H1 (cell line): ENCODE measurements around the gene RANBP9. TPM values are rescaled to one million over a fixed set of nuclear protein-coding genes. Genes with fewer than 3 reads are reported as not detected.

Source experiments
- CTCF ChIA-PET: fragments of 300-600 bp; sonication (Branson Sonifier 250); formaldehyde crosslinking; loops from one replicate; lab custom pipeline; 2021; ENCODE audit not compliant: partially characterized antibody; lab: Charles Lee
- POLR2A ChIA-PET: fragments of 300-600 bp; sonication (Branson Sonifier 250); formaldehyde crosslinking; loops from one replicate; lab custom pipeline; 2021; ENCODE audit warnings: inconsistent platforms; ENCODE audit not compliant: partially characterized antibody; lab: Charles Lee
- DNase-seq, 2 experiments: peaks; one replicate each; pipeline versions ENCODE4 v3.0.0 to v3.0.0-alpha.2; 2010 to 2022; ENCODE audit warnings: low spot score in 2 of 2, low read depth in 1 of 2, mixed read lengths in 1 of 2
- FAIRE-seq: peaks from 2 replicates; lab custom pipeline; 2011; peaks lifted over from hg19 to GRCh38; lab: Jason Lieb, UNC
- H2AFZ ChIP-seq: 2 replicates; pipeline ENCODE4 v1.8.1; 2012; ENCODE audit warnings: low read length, inconsistent platforms
- H2AK5ac ChIP-seq: 2 replicates; pipeline ENCODE4 v1.6.1; 2013; ENCODE audit warnings: low read depth, low read length
- H2BK120ac ChIP-seq: replicated peaks from 2 replicates; pipeline ENCODE3; 2013; ENCODE audit warnings: low read depth, low read length, inconsistent platforms
- H2BK12ac ChIP-seq: 2 replicates; pipeline ENCODE4 v1.6.1; 2013; ENCODE audit warnings: low read depth, low read length
- H2BK15ac ChIP-seq: 2 replicates; pipeline ENCODE4 v1.6.1; 2013; ENCODE audit warnings: low read length
- H2BK20ac ChIP-seq: 2 replicates; pipeline ENCODE4 v1.6.1; 2013; ENCODE audit warnings: low read length
- H2BK5ac ChIP-seq: 2 replicates; pipeline ENCODE4 v1.6.1; 2013; ENCODE audit warnings: low read depth, low read length
- H3K14ac ChIP-seq: 2 replicates; pipeline ENCODE4 v1.6.1; 2013; ENCODE audit warnings: inconsistent platforms; ENCODE audit not compliant: insufficient read length
- H3K18ac ChIP-seq: 2 replicates; pipeline ENCODE4 v1.6.1; 2013; ENCODE audit warnings: low read length; ENCODE audit errors: extremely low read depth
- H3K23ac ChIP-seq: 2 replicates; pipeline ENCODE4 v1.6.1; 2013; ENCODE audit warnings: inconsistent platforms; ENCODE audit not compliant: insufficient read length
- H3K23me2 ChIP-seq: 2 replicates; pipeline ENCODE4 v1.6.1; 2013; ENCODE audit warnings: low read depth, low read length
- H3K27ac ChIP-seq: 2 replicates; pipeline ENCODE4 v1.6.1; 2011; ENCODE audit warnings: low read depth, low read length, inconsistent platforms
- H3K27me3 ChIP-seq, 4 experiments: replicated peaks in 1 of 4; 1 replicate in 1 of 4; 2 replicates in 3 of 4; pipeline versions ENCODE4 v1.6.1 to v1.8.1; 2011 to 2013; ENCODE audit warnings: low read length in 3 of 4, mild to moderate bottlenecking in 3 of 4, inconsistent platforms in 2 of 4, mixed read lengths in 2 of 4, moderate library complexity in 1 of 4; ENCODE audit not compliant: control insufficient read depth in 3 of 4, insufficient read depth in 3 of 4; ENCODE audit errors: extremely low read depth in 1 of 4
- H3K36me3 ChIP-seq, 4 experiments: 2 replicates each; pipeline versions ENCODE4 v1.6.1 to v1.8.1; 2011 to 2013; ENCODE audit warnings: mild to moderate bottlenecking in 4 of 4, low read length in 3 of 4, moderate library complexity in 2 of 4, control low read depth in 1 of 4, inconsistent platforms in 1 of 4; ENCODE audit not compliant: insufficient read depth in 4 of 4, control insufficient read depth in 2 of 4
- H3K4ac ChIP-seq: replicated peaks from 2 replicates; pipeline ENCODE3; 2013; ENCODE audit warnings: low read length, low read depth, mixed read lengths, inconsistent platforms; ENCODE audit not compliant: insufficient read length
- H3K4me1 ChIP-seq, 4 experiments: replicated peaks in 1 of 4; 1 replicate in 1 of 4; 2 replicates in 3 of 4; pipeline versions ENCODE4 v1.6.1 to v1.8.1; 2011 to 2013; ENCODE audit warnings: low read length in 3 of 4, inconsistent platforms in 2 of 4, mixed read lengths in 1 of 4; ENCODE audit not compliant: insufficient read depth in 4 of 4, control insufficient read depth in 3 of 4
- H3K4me2 ChIP-seq, 2 experiments: 2 replicates each; pipeline versions ENCODE4 v1.6.1 to v1.8.1; 2011 to 2013; ENCODE audit warnings: low read depth in 2 of 2, low read length in 2 of 2, control low read depth in 1 of 2, inconsistent platforms in 1 of 2, mild to moderate bottlenecking in 1 of 2; ENCODE audit not compliant: insufficient read depth in 1 of 2
- H3K4me3 ChIP-seq, 4 experiments: fragments of 200-600, 300-600 bp in 1 of 4; sonication (generic), shearing (Covaris generic), sonication (Bioruptor Twin) in 1 of 4; 2 replicates each; pipeline versions ENCODE4 v1.5.1 to v1.8.1; 2011 to 2016; ENCODE audit warnings: low read length in 4 of 4, low read depth in 3 of 4, control low read depth in 2 of 4, inconsistent platforms in 2 of 4, mild to moderate bottlenecking in 2 of 4, mixed read lengths in 1 of 4, moderate library complexity in 1 of 4; ENCODE audit not compliant: insufficient read depth in 2 of 4; ENCODE audit errors: extremely low read depth in 1 of 4
- H3K56ac ChIP-seq: replicated peaks from 2 replicates; pipeline ENCODE3; 2013; ENCODE audit warnings: low read depth, mild to moderate bottlenecking, mixed read lengths, low read length, inconsistent platforms; ENCODE audit not compliant: insufficient read length
- H3K79me1 ChIP-seq: 2 replicates; pipeline ENCODE4 v1.6.1; 2013; ENCODE audit warnings: low read depth, low read length, control low read depth
- H3K79me2 ChIP-seq, 2 experiments: 2 replicates each; pipeline versions ENCODE4 v1.6.1 to v1.8.1; 2012 to 2013; ENCODE audit warnings: low read length in 2 of 2, mild to moderate bottlenecking in 2 of 2, inconsistent platforms in 1 of 2; ENCODE audit not compliant: insufficient read depth in 2 of 2, control insufficient read depth in 1 of 2
- H3K9ac ChIP-seq, 4 experiments: replicated peaks in 1 of 4; 1 replicate in 1 of 4; 2 replicates in 3 of 4; pipeline versions ENCODE4 v1.6.1 to v1.8.1; 2011 to 2013; ENCODE audit warnings: low read depth in 3 of 4, low read length in 3 of 4, control low read depth in 2 of 4, mild to moderate bottlenecking in 2 of 4, moderate library complexity in 2 of 4, inconsistent platforms in 1 of 4; ENCODE audit errors: extremely low read depth in 1 of 4
- H3K9me3 ChIP-seq, 2 experiments: 2 replicates each; pipeline versions ENCODE4 v1.6.1 to v1.8.1; 2012 to 2013; ENCODE audit warnings: mild to moderate bottlenecking in 2 of 2, moderate library complexity in 2 of 2, control low read depth in 1 of 2, inconsistent platforms in 1 of 2, low read depth in 1 of 2, low read length in 1 of 2, mixed read lengths in 1 of 2; ENCODE audit not compliant: insufficient read depth in 2 of 2
- H4K20me1 ChIP-seq, 2 experiments: replicated peaks in 1 of 2; 2 replicates each; pipeline versions ENCODE3 to v1.8.1; 2011 to 2013; ENCODE audit warnings: inconsistent platforms in 2 of 2, low read length in 2 of 2, mild to moderate bottlenecking in 1 of 2; ENCODE audit not compliant: insufficient read depth in 2 of 2, control insufficient read depth in 1 of 2
- H4K5ac ChIP-seq: 2 replicates; pipeline ENCODE4 v1.6.1; 2013; ENCODE audit warnings: low read length, low read depth, mixed read lengths, inconsistent platforms; ENCODE audit not compliant: insufficient read length
- H4K8ac ChIP-seq: 2 replicates; pipeline ENCODE4 v1.8.0; 2013; ENCODE audit warnings: mild to moderate bottlenecking, moderate library complexity, low read length, inconsistent platforms; ENCODE audit not compliant: insufficient read depth; ENCODE audit errors: extremely low read depth
- H4K91ac ChIP-seq: replicated peaks from 2 replicates; pipeline ENCODE3; 2013; ENCODE audit warnings: low read length, mixed read lengths, inconsistent platforms; ENCODE audit not compliant: insufficient read length
- CBX5 ChIP-seq: fragments of 300-800, 300-1000 bp; sonication (generic); IDR thresholded peaks from 2 replicates; pipeline ENCODE4 v1.7.1; 2016; ENCODE audit warnings: antibody characterized with exemption, low read length, low read depth
- CHD2 ChIP-seq: IDR thresholded peaks from 2 replicates; pipeline ENCODE4 v1.6.1; 2012; ENCODE audit warnings: low read length, improper control_type of control experiment
- KDM1A ChIP-seq: fragments of 200-600, 300-600 bp; sonication (generic); IDR thresholded peaks from 2 replicates; pipeline ENCODE4 v1.7.1; 2016; ENCODE audit warnings: mild to moderate bottlenecking, low read length, borderline replicate concordance
- KDM5A ChIP-seq: fragments of 200-600 bp; IDR thresholded peaks from 2 replicates; pipeline ENCODE4 v1.7.1; 2012; ENCODE audit warnings: mild to moderate bottlenecking, low read length, inconsistent platforms, mixed read lengths
- NANOG ChIP-seq: IDR thresholded peaks from 2 replicates; pipeline ENCODE4 v1.6.1; 2011; ENCODE audit warnings: low read length, low read depth, mild to moderate bottlenecking, inconsistent platforms; ENCODE audit not compliant: insufficient read depth, poor library complexity, severe bottlenecking
- NRF1 ChIP-seq: IDR thresholded peaks from 2 replicates; pipeline ENCODE4 v1.6.1; 2011; ENCODE audit warnings: mild to moderate bottlenecking, low read depth, low read length, improper control_type of control experiment
- RXRA ChIP-seq: IDR thresholded peaks from 2 replicates; pipeline ENCODE4 v1.6.1; 2011; ENCODE audit warnings: low read depth, mild to moderate bottlenecking, low read length, moderate library complexity; ENCODE audit not compliant: insufficient read depth
- SIX5 ChIP-seq: IDR thresholded peaks from 2 replicates; pipeline ENCODE4 v1.6.1; 2011; ENCODE audit warnings: mild to moderate bottlenecking, low read depth, low read length
- TAF1 ChIP-seq: IDR thresholded peaks from 2 replicates; pipeline ENCODE4 v1.6.1; 2011; ENCODE audit warnings: mild to moderate bottlenecking, low read depth, low read length
- TBP ChIP-seq: IDR thresholded peaks from 2 replicates; pipeline ENCODE4 v1.6.1; 2011; ENCODE audit warnings: low read depth, low read length, improper control_type of control experiment
- TEAD4 ChIP-seq: IDR thresholded peaks from 2 replicates; pipeline ENCODE4 v1.6.1; 2012; ENCODE audit warnings: low read depth, low read length, inconsistent platforms, mixed read lengths
- WGBS, 2 experiments: shearing (Covaris generic) in 1 of 2; methylation state at CpG; one replicate each; pipeline versions ENCODE4 v1.1.6 to v1.1.7; 2013 to 2015; ENCODE audit warnings: low lambda C conversion rate in 2 of 2, mixed read lengths in 2 of 2, inconsistent platforms in 1 of 2, low coverage in 1 of 2, missing lambda C conversion rate in 1 of 2; ENCODE audit not compliant: insufficient replicate concordance in 2 of 2, insufficient coverage in 1 of 2, insufficient read length in 1 of 2; ENCODE audit errors: extremely low coverage in 1 of 2, missing lambda C conversion rate in 1 of 2; 5-methylcytosine and 5-hydroxymethylcytosine counted together
- polyA plus RNA-seq, 7 experiments: library from polyadenylated mRNA; depleted of rRNA in 3 of 7; stranded (reverse) in 5 of 7; unstranded in 2 of 7; fragments of >200 nt in 5 of 7; fragments of 200-250 nt in 2 of 7; gene quantifications; 1 replicate in 5 of 7; 2 replicates in 1 of 7; 4 replicates in 1 of 7; pipeline versions ENCODE4 v1.2.1 to v1.2.3, GENCODE V29; 2011 to 2013; ENCODE audit warnings: missing spikeins in 2 of 7, mixed read lengths in 2 of 7
- total RNA-seq: library from RNA; stranded (reverse); fragmentation: NEBNext Ultra II Directional; extraction: Animal tissue kit (Norgen Biotek cat#: 25700); gene quantifications from 2 replicates; pipeline ENCODE4 v1.2.1, GENCODE V29; 2021
- TF ChIP-seq, protein P1 (sequence below): IDR thresholded peaks from 2 replicates; pipeline ENCODE4 v1.6.1; 2012; ENCODE audit warnings: low read length, inconsistent platforms

RANBP9 gene
- total and polyA plus RNA-seq, 2 of the 8 experiments (the other 6 are each of a cell fraction or from before 2014, with no cell fraction given) = 13.0 to 36.7 TPM

- H3K4me2 ChIP-seq = no peak overlapping the region
- H3K14ac ChIP-seq = no peak overlapping the region
- no peaks in the 10 kb centered on the region for H3K79me2 ChIP-seq
- H3K18ac ChIP-seq = no peak overlapping the region
- no peak overlapping the region for H3K9ac ChIP-seq
- no peak for FAIRE-seq
- peaks cover 2 to 25% (median 11%) of the 10 kb centered on the region in 4 experiments; a peak in 5 of 8 replicates for H3K36me3 ChIP-seq
- ChIA-PET CTCF (interaction anchor here (0.7 kb wide), 1 partner anchor 167 kb away, joined by 3 read pairs; no protein-coding TSS in a partner anchor), POLR2A (interaction anchor here (1.2 to 1.3 kb wide), 2 partner anchors 14 to 15 kb away, joined by 3 read pairs; partner anchors contain the start of gene NOL7)
- no peak for DNase-seq
- H3K23me2 ChIP-seq = no peaks in the 10 kb centered on the region; the same call in 1 of the 2 replicates
- no peak overlapping the region for H3K27ac ChIP-seq
- no peak overlapping the region for H4K8ac ChIP-seq
- no peaks in the 10 kb centered on the region for H3K9me3 ChIP-seq
- H4K20me1 ChIP-seq = no peaks in the 10 kb centered on the region
- no peak overlapping the region for H4K91ac ChIP-seq
- H2AFZ ChIP-seq = no peak overlapping the region
- no peak overlapping the region for H2BK15ac ChIP-seq
- H2BK12ac ChIP-seq = no peak overlapping the region
- H3K79me1 ChIP-seq = no peaks in the 10 kb centered on the region
- 0 out of 7 replicates have a peak, but pooled peaks cover 0 to 2% (median 0%) of the 10 kb centered on the region in 4 experiments for H3K4me1 ChIP-seq
- no peak overlapping the region for H3K23ac ChIP-seq
- no peak overlapping the region for H2BK120ac ChIP-seq
- WGBS, 2 experiments = 74% methylated on average over 4 of the region's 4 CpGs; no CpG with 5 or more reads in 1 of the 2 experiments
- H3K56ac ChIP-seq = no peak overlapping the region
- no peaks in the 10 kb centered on the region for H3K27me3 ChIP-seq
- H2BK5ac ChIP-seq = no peak overlapping the region
- H2AK5ac ChIP-seq = no peak overlapping the region
- H3K4me3 ChIP-seq = no peak overlapping the region
- no peak overlapping the region for H2BK20ac ChIP-seq
- no peak overlapping the region for H3K4ac ChIP-seq
- H4K5ac ChIP-seq = no peak overlapping the region
- no peak for TF ChIP-seq TBP
- no peak for TF ChIP-seq TEAD4
- TF ChIP-seq NRF1 = no peak
- TF ChIP-seq NANOG = no peak
- no peak for TF ChIP-seq RXRA
- TF ChIP-seq KDM1A = no peak
- no peak for TF ChIP-seq SIX5
- no peak for TF ChIP-seq KDM5A
- no peak for TF ChIP-seq CBX5
- TF ChIP-seq TAF1 = no peak
- TF ChIP-seq CHD2 = no peak
- TF ChIP-seq, protein P1, sequence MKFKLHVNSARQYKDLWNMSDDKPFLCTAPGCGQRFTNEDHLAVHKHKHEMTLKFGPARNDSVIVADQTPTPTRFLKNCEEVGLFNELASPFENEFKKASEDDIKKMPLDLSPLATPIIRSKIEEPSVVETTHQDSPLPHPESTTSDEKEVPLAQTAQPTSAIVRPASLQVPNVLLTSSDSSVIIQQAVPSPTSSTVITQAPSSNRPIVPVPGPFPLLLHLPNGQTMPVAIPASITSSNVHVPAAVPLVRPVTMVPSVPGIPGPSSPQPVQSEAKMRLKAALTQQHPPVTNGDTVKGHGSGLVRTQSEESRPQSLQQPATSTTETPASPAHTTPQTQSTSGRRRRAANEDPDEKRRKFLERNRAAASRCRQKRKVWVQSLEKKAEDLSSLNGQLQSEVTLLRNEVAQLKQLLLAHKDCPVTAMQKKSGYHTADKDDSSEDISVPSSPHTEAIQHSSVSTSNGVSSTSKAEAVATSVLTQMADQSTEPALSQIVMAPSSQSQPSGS = no peak
Observed at GRCh38 chr6:13629459-13630116, 82.0 kb downstream of the RANBP9 start.
